ENCODE results near the gene TAS2R16.

Gene TAS2R16, protein sequence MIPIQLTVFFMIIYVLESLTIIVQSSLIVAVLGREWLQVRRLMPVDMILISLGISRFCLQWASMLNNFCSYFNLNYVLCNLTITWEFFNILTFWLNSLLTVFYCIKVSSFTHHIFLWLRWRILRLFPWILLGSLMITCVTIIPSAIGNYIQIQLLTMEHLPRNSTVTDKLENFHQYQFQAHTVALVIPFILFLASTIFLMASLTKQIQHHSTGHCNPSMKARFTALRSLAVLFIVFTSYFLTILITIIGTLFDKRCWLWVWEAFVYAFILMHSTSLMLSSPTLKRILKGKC

GRCh38 chr7:122995600-122995999 is at the start of gene TAS2R16:
Gene TAS2R16, minus strand, starts transcription at chr7:122995700. Its CDS starts 66 bp downstream, at chr7:122995634.
- DNase-seq: no peak

- no peak for DNase-seq
Observed at GRCh38 chr7:123043642-123044041, 48.1 kb upstream of the TAS2R16 start.

- DNase-seq: no peak
Observed at GRCh38 chr7:123041101-123041500, 45.6 kb upstream of the TAS2R16 start.

DNA sequence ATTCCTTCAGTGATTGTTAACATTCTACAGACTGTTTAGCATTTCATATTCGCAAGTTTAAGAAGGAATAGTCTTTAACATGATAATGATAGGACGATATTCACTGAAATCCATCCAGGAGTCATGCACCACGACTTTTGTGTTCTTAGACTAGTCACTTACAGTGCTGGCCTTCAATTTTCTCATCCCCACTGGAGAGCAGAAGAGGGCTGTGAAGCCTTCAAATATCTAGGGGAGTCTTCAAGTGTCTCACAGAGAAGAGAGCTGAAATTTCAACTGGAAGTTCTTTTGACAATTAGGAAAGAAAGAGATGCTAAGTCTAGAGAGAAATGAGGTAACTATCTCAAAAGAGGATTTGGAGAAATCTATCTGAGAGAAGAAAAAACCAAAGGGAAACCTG is 43.8 kb upstream of the TAS2R16 start:
- no peak for DNase-seq

- DNase-seq: no peak
Observed at GRCh38 chr7:123034106-123034505, 38.6 kb upstream of the TAS2R16 start.

- DNase-seq: no peak
Observed at GRCh38 chr7:123030631-123031030, 35.1 kb upstream of the TAS2R16 start.

- no peak for DNase-seq
Observed at GRCh38 chr7:123028339-123028738, 32.8 kb upstream of the TAS2R16 start.

DNA sequence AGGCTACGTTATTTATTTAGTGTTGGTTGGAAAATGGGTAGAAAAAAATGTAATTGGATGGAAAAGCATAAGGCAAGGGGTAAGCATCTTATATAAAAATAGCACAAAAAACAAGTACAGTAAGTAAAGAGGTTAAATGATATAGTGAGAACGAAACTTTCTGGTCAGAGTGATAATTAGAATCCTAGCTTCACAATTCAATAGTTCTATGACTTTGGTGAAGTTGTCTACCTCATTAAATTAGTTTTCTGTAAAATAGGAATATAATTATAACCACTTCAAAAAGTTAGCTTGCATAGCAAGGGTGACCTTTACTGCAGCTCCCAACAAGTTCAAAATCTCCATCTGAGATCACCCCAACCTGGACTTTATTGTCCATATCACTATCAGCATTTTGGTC is 30.8 kb upstream of the TAS2R16 start:
- no peak for DNase-seq

DNA sequence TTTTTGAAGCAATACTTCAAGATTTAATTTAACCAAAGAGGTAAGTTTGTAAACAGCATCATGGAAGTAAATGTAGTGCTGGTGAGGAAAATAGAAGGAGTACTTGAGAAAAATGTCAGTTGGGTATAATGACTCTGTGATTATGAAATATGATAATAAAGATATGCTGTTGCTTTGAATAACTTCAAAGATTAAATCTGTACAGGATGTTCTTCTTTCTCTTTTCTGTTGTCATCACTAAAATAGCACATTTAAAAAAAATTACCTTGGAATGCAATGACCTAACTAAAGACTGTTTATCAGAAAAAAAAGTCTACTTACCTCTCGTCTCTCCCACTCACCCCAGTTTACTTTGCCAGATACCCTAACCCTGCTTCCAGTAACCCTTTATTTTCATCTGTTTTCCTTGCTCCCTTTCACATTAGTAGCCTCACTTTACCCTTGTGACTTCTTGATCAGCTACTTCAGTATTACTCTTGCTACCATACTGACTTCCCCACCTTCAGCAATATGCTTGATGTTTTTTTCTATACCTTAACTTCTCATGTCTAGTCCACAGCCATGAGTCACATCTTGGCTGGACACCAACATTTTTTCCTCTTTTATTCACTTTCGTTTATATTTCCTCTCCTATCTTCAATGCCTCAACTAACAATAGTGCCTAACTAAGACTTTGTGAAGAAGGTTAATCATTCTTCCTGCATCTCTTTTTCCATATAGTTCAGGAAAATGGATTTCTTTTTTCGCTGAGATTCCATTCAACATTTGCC is 29.7 kb upstream of the TAS2R16 start:
- DNase-seq: no peak

- no peak for DNase-seq
Observed at GRCh38 chr7:123023126-123023525, 27.6 kb upstream of the TAS2R16 start.

DNA sequence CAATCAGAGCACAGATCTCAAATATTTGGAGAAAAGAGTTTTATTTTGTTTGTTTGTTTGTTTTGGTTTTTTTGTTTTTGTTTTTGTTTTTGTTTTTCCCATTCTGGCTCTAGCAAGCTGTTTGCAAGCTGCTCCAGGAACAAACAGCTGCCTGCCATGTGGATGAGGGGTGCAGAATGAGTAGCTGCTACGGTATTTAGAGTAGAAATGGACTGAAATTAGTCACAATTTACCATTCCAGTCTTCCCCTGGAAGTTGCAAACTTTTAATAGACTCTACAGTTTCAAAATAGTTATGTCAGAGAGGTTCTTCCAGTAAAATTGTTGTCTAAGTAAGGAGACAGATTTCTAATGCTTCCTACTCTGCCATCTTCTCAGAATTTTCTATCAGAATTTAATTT is 27.1 kb upstream of the TAS2R16 start:
- DNase-seq: no peak

- no peak for DNase-seq
Observed at GRCh38 chr7:123012435-123012834, 16.9 kb upstream of the TAS2R16 start.

DNA sequence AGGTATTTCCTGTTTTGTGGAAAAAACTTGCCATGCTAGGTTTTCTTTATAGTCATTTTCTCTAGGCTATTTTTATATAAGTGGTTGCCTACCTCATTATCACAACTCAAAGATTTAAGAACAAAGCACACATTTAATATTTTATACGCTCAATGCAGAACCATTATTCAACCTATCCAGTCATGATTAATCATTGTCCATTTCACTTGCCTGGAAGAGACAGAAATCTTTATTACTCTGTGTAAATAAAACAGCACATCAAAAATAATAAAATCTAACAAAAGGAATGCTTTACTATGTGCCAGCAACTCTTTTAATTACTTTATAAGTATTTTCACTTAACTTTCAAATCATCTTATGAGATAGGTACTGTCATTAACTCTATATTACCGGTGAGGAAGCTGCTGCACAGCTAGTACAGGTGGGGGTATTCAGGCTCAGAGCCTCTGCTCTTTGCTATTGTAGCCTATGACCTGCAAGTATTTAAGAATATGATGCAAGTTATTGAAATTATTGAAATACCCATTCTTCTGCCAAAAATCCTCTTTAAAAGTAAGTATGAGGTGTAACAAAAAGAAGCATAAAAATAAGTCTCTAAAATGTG is 16.4 kb upstream of the TAS2R16 start:
- no peak for DNase-seq

DNA sequence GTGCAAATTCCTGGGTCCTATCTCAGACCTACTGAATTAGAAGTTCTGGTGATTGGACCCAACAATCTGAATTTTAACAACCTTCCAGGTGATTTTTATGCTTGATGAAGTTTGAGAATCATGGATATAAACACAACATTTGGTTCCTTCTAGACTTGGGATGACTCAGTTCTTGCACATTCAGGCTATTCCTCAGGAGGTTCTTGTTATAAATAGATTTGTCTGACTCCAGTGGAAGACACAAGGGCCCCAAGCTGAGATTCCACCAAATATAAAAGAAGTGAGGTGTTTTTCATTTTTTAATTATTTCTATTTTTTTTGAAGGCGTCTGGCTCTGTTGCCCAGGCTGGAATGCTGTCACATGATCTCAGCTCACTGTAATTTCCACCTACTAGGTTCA is 9.4 kb upstream of the TAS2R16 start:
- DNase-seq: no peak

- DNase-seq: no peak
Observed at GRCh38 chr7:123003539-123004126, 8.1 kb upstream of the TAS2R16 start.

- DNase-seq: no peak
Observed at GRCh38 chr7:122989577-122989976, 5.9 kb downstream of the TAS2R16 start.

- DNase-seq: no peak
Observed at GRCh38 chr7:122989041-122989440, 6.5 kb downstream of the TAS2R16 start.

DNA sequence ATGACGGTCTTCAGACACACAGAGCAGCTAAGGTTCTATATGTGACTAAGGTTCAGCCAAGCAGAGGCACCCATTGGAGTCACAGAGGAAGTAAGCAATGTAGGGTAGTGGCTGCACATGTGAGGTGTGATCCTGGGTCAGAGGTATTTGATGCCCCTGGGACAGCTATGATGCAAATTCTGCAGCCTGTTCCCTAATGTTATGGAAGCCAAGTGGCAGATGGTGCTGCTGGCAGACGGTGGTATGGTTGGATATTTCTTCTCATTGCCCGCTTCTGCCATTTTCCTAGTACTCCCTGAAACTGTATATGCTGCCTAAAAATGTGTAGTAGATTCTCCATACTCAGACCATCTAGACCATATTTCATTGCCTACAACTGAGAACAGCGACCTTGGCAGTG is 7.2 kb downstream of the TAS2R16 start:
- DNase-seq: no peak

- DNase-seq: no peak
Observed at GRCh38 chr7:122987463-122987862, 8.0 kb downstream of the TAS2R16 start.

DNA sequence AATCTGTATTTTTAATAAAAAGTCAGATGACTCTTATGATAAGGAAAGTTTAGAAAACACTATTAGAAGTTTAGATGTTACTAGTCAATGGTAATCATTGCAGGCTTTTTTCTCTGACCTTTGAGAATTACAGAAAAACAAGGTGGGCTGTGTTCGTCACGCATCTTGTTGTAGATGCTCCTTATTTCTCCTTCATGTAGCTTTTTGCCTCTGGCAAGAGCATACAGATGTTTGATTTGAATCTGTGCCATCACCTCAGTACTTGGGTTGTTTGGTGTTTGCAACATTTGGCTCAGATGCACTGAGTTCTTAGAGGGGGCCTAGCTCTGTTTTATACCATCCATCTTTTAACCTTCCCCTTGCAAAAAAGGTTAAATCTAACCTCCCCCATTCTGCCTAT is 11.5 kb downstream of the TAS2R16 start:
- no peak for DNase-seq

DNA sequence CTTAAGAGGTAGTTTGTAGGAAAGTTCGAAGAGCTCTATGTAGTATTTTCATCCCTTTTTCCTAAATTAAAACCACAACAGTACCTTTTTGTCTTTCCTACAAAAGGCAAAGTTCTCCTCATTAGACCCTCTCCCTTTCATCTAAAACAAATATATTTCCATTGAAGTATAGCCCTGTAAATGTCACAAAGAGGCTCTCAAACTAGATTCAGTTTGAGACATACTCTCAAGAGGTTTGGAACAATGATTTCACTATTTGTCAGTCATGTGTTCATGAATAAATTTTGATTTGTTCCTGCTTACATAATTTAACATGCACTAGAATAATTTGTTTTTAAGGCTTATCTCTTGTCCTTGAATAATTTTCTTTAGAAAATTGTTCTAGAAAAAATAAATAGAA is 12.2 kb downstream of the TAS2R16 start:
- DNase-seq: no peak

DNA sequence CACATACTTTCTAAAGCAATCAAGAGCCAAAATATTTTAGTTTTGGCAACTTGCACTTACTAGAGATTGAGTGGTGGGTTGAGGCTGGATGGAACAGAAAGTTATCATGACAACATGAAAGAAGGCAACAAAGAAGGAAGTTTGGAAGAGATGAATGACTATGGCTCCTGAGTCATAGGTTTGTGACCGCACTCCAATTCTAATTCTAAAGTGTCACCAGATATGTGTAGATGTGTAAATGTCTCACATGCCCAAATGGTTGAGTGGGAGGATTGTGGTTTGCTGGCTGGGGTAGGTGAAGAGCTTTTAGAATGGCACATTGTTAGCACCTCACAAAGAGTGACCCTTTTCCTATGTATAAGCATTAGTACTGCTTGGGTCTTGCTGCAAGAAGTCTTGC is 20.2 kb downstream of the TAS2R16 start:
- DNase-seq: no peak

DNA sequence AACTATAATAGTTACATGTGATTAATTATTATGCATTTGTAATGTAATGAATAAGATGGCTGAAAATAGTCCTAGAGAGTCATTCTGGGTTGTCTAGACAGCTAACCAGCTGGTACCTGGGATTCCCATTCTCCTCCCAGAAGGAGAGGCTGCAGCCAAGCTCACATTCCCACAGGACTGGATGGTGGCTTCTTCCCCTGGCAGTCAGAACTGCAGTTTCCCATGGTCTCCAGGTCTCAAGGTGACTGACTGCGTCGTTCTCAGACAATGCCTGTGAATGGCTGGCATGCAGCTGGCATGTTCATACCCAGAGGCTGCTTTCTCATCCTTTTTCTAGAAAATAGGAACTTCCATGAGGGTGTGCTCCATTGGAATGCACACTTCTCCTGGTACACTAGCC is 21.3 kb downstream of the TAS2R16 start:
- DNase-seq: no peak

DNA sequence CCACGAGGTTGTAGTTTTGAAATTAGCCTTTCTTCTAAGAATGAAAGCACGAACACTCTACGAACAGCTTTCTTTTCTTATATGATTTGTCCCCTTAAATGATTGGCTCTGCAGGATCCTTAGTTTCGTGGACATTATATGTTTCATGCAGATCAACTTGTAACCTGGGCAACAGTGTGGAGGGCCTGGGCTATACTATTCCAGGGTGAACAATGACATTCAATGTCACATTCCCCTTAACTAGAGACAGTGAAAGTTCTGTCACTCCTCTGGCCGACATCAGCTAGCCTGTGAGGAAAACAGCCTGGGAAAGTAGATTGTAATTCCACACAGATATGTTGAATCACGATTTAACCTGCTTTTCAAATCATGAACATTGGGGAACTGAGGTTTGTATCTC is 23.4 kb downstream of the TAS2R16 start:
- no peak for DNase-seq
